K562 (cell line): ENCODE data around the gene SPRYD7. TPM values are rescaled to one million over a fixed set of nuclear protein-coding genes. Genes with fewer than 3 reads are reported as not detected.

Source experiments
- ATAC-seq: fragments of 200-7000 bp; cut with Tn5 transposase; 3 replicates; pipeline ENCODE4 v1.9.1; 2020; ENCODE audit warnings: moderate library complexity
- BruUV-seq: library from RNA; stranded (reverse); fragments of 400-500 nt; replicated peaks from 2 replicates; lab custom pipeline; 2021; lab: Mats Ljungman, UMichigan
- CTCF ChIA-PET: fragments of 300-600 bp; formaldehyde crosslinking; extraction: SDS; loops from one replicate; lab custom pipeline; 2021; ENCODE audit warnings: low intra/inter-chr PET ratio; lab: Yijun Ruan, JAX
- POLR2A ChIA-PET: fragments of 300-600, 350-650 bp; sonication (Branson Sonifier 250); formaldehyde crosslinking; extraction: SDS; loops from one replicate; lab custom pipeline; 2021; ENCODE audit warnings: antibody characterized with exemption, inconsistent platforms; lab: Yijun Ruan, JAX
- DNase-seq, 4 experiments: peaks; one replicate each; pipeline versions ENCODE4 v3.0.0 to v3.0.0-alpha.2; 2011 to 2018; ENCODE audit warnings: low spot score in 3 of 4, mixed read lengths in 3 of 4; ENCODE audit errors: extremely low read depth in 1 of 4
- FAIRE-seq: peaks from 2 replicates; lab custom pipeline; 2011; peaks lifted over from hg19 to GRCh38; lab: Jason Lieb, UNC
- H2AFZ ChIP-seq: 2 replicates; pipeline ENCODE4 v1.6.0; 2011; ENCODE audit warnings: low read depth, low read length, control low read depth, inconsistent platforms
- H3K27ac ChIP-seq: fragments of 200-600 bp; 3 replicates; pipeline ENCODE4 v1.8.0; 2011; ENCODE audit warnings: low read depth, mild to moderate bottlenecking, control low read depth, inconsistent platforms, low read length, moderate library complexity, mixed read lengths; ENCODE audit errors: extremely low read depth
- H3K27me3 ChIP-seq, 2 experiments: fragments of 300-600 bp in 1 of 2; 2 replicates in 1 of 2; 3 replicates in 1 of 2; pipeline versions ENCODE4 v1.6.0 to v1.8.0; 2011; ENCODE audit warnings: inconsistent platforms in 2 of 2, low read length in 2 of 2, mild to moderate bottlenecking in 1 of 2, mixed read lengths in 1 of 2, moderate library complexity in 1 of 2; ENCODE audit not compliant: control insufficient read depth in 2 of 2, insufficient read depth in 2 of 2
- H3K36me3 ChIP-seq: fragments of 300-600 bp; 3 replicates; pipeline ENCODE4 v1.8.0; 2011; ENCODE audit warnings: mild to moderate bottlenecking, low read length, inconsistent platforms; ENCODE audit not compliant: control insufficient read depth, insufficient read depth
- H3K4me1 ChIP-seq, 2 experiments: fragments of 200-600 bp in 1 of 2; replicated peaks in 1 of 2; 2 replicates in 1 of 2; 3 replicates in 1 of 2; pipeline versions ENCODE4 v1.5.1 to v1.8.0; 2011; ENCODE audit warnings: inconsistent platforms in 2 of 2, low read length in 2 of 2, mild to moderate bottlenecking in 1 of 2, mixed read lengths in 1 of 2, moderate library complexity in 1 of 2; ENCODE audit not compliant: control insufficient read depth in 2 of 2, insufficient read depth in 2 of 2
- H3K4me2 ChIP-seq: 2 replicates; pipeline ENCODE4 v1.6.1; 2011; ENCODE audit warnings: low read length, control low read depth, inconsistent platforms, mixed read lengths; ENCODE audit not compliant: insufficient read depth
- H3K4me3 ChIP-seq: fragments of 200-600 bp; sonication (generic), shearing (Covaris generic); 2 replicates; pipeline ENCODE4 v1.5.1; 2016; ENCODE audit warnings: control low read depth, inconsistent platforms
- H3K79me2 ChIP-seq: fragments of 200-600 bp; 3 replicates; pipeline ENCODE4 v1.8.0; 2011; ENCODE audit warnings: low read length, inconsistent platforms; ENCODE audit not compliant: control insufficient read depth, insufficient read depth
- H3K9ac ChIP-seq, 2 experiments: 2 replicates each; pipeline versions ENCODE4 v1.6.0 to v1.6.1; 2011; ENCODE audit warnings: low read depth in 2 of 2, low read length in 2 of 2, control low read depth in 1 of 2, inconsistent platforms in 1 of 2, mild to moderate bottlenecking in 1 of 2, mixed read lengths in 1 of 2; ENCODE audit not compliant: insufficient read depth in 1 of 2
- H3K9me1 ChIP-seq: one replicate; pipeline ENCODE4 v1.6.0; 2011; ENCODE audit warnings: inconsistent platforms, mild to moderate bottlenecking, low read length, moderate library complexity; ENCODE audit not compliant: control insufficient read depth, insufficient read depth
- H3K9me3 ChIP-seq: replicated peaks from 2 replicates; pipeline ENCODE4 v1.5.1; 2011; ENCODE audit warnings: low read depth, low read length, inconsistent platforms; ENCODE audit not compliant: control insufficient read depth, insufficient read depth
- H4K20me1 ChIP-seq: replicated peaks from 2 replicates; pipeline ENCODE4 v1.6.1; 2011; ENCODE audit warnings: low read length, inconsistent platforms, mixed read lengths; ENCODE audit not compliant: control insufficient read depth, insufficient read depth
- ARID1B ChIP-seq: fragments of 450-650 bp; IDR thresholded peaks from 2 replicates; pipeline ENCODE4 v1.6.1; 2016; ENCODE audit warnings: antibody characterized with exemption, mild to moderate bottlenecking, inconsistent platforms
- HDAC2 ChIP-seq: fragments of 450-650 bp; IDR thresholded peaks from 2 replicates; pipeline ENCODE4 v1.6.1; 2016; ENCODE audit warnings: mild to moderate bottlenecking
- HMGXB4 ChIP-seq: sonication (generic); formaldehyde crosslinking; IDR thresholded peaks from 2 replicates; pipeline ENCODE4 v1.8.1; 2023; ENCODE audit warnings: mild to moderate bottlenecking, missing genetic modification reagents
- MAZ ChIP-seq, 2 experiments: fragments of 450-650 bp in 1 of 2; sonication (generic) in 1 of 2; formaldehyde crosslinking; IDR thresholded peaks in 1 of 2; conservative IDR thresholded peaks in 1 of 2; 2 replicates each; pipeline versions ENCODE4 v1.4.0 to v1.5.0; 2020; ENCODE audit warnings: mild to moderate bottlenecking in 1 of 2, missing genetic modification reagents in 1 of 2
- MIER1 ChIP-seq: fragments of 450-650 bp; IDR thresholded peaks from 2 replicates; pipeline ENCODE4 v1.6.1; 2016; ENCODE audit warnings: antibody characterized with exemption, mild to moderate bottlenecking, low read depth
- RFX1 ChIP-seq: fragments of 450-650 bp; IDR thresholded peaks from 2 replicates; pipeline ENCODE4 v1.6.1; 2016; ENCODE audit warnings: mild to moderate bottlenecking, moderate library complexity
- RHOXF2B ChIP-seq: fragments of 250-450 bp; sonication (Bioruptor Pico); conservative IDR thresholded peaks from 2 replicates; pipeline ENCODE4 v1.5.1; 2021
- SIN3B ChIP-seq: fragments of 450-650 bp; IDR thresholded peaks from 2 replicates; pipeline ENCODE4 v1.6.1; 2017; ENCODE audit warnings: low read depth, mild to moderate bottlenecking, moderate library complexity
- SRSF3 ChIP-seq: fragments of 200-400 bp; formaldehyde crosslinking; IDR thresholded peaks from 2 replicates; pipeline ENCODE4 v1.6.1; 2016; ENCODE audit warnings: mild to moderate bottlenecking, low read length, moderate library complexity; ENCODE audit not compliant: insufficient read depth
- ZNF511 ChIP-seq: sonication (generic); formaldehyde crosslinking; IDR thresholded peaks from 2 replicates; pipeline ENCODE4 v1.8.0; 2022; ENCODE audit warnings: mild to moderate bottlenecking, missing genetic modification reagents
- ZNF639 ChIP-seq, 2 experiments: fragments of 200-800 bp in 1 of 2; sonication (Bioruptor generic) in 1 of 2; sonication (generic) in 1 of 2; formaldehyde crosslinking in 1 of 2; IDR thresholded peaks in 1 of 2; conservative IDR thresholded peaks in 1 of 2; 2 replicates each; pipeline versions ENCODE4 v1.5.0 to v1.6.1; 2016 to 2020; ENCODE audit warnings: missing compliant biosample characterization in 1 of 2, missing genetic modification characterization in 1 of 2, missing genetic modification reagents in 1 of 2
- WGBS: fragments of 100-300 bp; shearing (Covaris generic); methylation state at CpG from one replicate; pipeline ENCODE4 v1.1.6; 2016; ENCODE audit warnings: low coverage, mixed read lengths; ENCODE audit not compliant: insufficient coverage; ENCODE audit errors: missing lambda C conversion rate; 5-methylcytosine and 5-hydroxymethylcytosine counted together
- in situ Hi-C: fragments of 300-500 bp; cut with MboI; formaldehyde crosslinking; loops from 4 replicates; pipeline ENCODE4 v1.15.0; 2018; ENCODE audit warnings: inconsistent platforms, mixed read lengths
- intact Hi-C: fragments of 100-400 bp; cut with micrococcal nuclease; formaldehyde crosslinking; loops from 2 replicates; pipeline ENCODE4 v1.14.2; 2022
- polyA plus RNA-seq, 8 experiments: library from polyadenylated mRNA; depleted of rRNA in 4 of 8; stranded (reverse) in 5 of 8; unstranded in 3 of 8; fragments of >200 nt; fragmentation: Nextera tagmentation in 2 of 8; fragmentation: Illumina TruSeq in 1 of 8; extraction: Ambion mirVana in 2 of 8; extraction: Trizol in 1 of 8; gene quantifications; 2 replicates each; pipeline versions ENCODE4 v1.2.1 to v1.2.3, GENCODE V29; 2011 to 2014; ENCODE audit warnings: inconsistent platforms in 1 of 8, missing spikeins in 1 of 8
- total RNA-seq, 7 experiments: library from RNA; depleted of rRNA in 6 of 7; stranded (reverse); fragments of >200 nt in 6 of 7; fragmentation: Illumina TruSeq in 2 of 7; extraction: Trizol in 2 of 7; gene quantifications; 2 replicates each; pipeline versions ENCODE4 v1.2.1 to v1.2.3, GENCODE V29; 2011 to 2021; ENCODE audit warnings: low replicate concordance in 1 of 7
- TF ChIP-seq, protein P1 (sequence below): sonication (generic); formaldehyde crosslinking; IDR thresholded peaks from 2 replicates; pipeline ENCODE4 v1.8.0; 2023; ENCODE audit warnings: mild to moderate bottlenecking, missing genetic modification reagents

SPRYD7 gene
- total and polyA plus RNA-seq, 9 of the 15 experiments (the other 6 are each of a cell fraction or from before 2014, with no cell fraction given) = 4.3 to 11.0 (median 7.9) TPM

GRCh38 chr13:49935171-49936074, 717 bp downstream of the SPRYD7 start:
- Histone ChIP-seq H3K4me2 (peak overlapping the region; percentile 88), H3K27me3 (no peaks in the 10 kb centered on the region), H3K79me2 (peaks cover 23% of the 10 kb centered on the region), H3K9me3 (no peaks in the 10 kb centered on the region), H3K36me3 (no peaks in the 10 kb centered on the region), H3K4me3 (peak overlapping the region; percentile 90), H4K20me1 (no peaks in the 10 kb centered on the region), H3K4me1 (peaks cover 2 to 9% of the 10 kb centered on the region in 2 experiments; a peak in 3 of 5 replicates), H3K9ac (peak overlapping the region; percentile 71 to 93), H3K9me1 (no peaks in the 10 kb centered on the region), H2AFZ (peak overlapping the region; percentile 70), H3K27ac (peak overlapping the region; percentile 78)
- ATAC-seq = peak; percentile 72
- peak; percentile 75 for FAIRE-seq
- POLR2A ChIA-PET = interaction anchor here (0.6 to 1.0 kb wide), 3 partner anchors 62 to 259 kb away, joined by 3 to 4 read pairs (median 3); no protein-coding TSS in a partner anchor
- DNase-seq = peak; percentile 30 to 76 (median 41)
- in situ Hi-C loops = no loop called here
- CTCF ChIA-PET = no interaction called here
- TSS peak; percentile 41 for BruUV-seq
- under 1% methylated on average over 21 of the region's 32 CpGs for WGBS
- intact Hi-C loops = no loop called here
- TF ChIP-seq RHOXF2B (no peak), MAZ (CRISPR knock-in tag; conservative IDR thresholded peaks at IDR 0.05 in 1 of 2, IDR thresholded peaks at IDR 0.05 in 1 of 2) (no peak), ZNF639 (CRISPR knock-in tag; conservative IDR thresholded peaks at IDR 0.05 in 1 of 2, IDR thresholded peaks at IDR 0.05 in 1 of 2) (no peak), SRSF3 (no peak), MIER1 (no peak), RFX1 (no peak), HMGXB4 (CRISPR knock-in tag) (no peak), HDAC2 (peak; percentile 52; the same call in 1 of the 2 replicates), ARID1B (no peak), ZNF511 (0 out of 2 replicates have a peak, but pooled peaks have one; percentile 14), SIN3B (no peak)
- TF ChIP-seq, protein P1, sequence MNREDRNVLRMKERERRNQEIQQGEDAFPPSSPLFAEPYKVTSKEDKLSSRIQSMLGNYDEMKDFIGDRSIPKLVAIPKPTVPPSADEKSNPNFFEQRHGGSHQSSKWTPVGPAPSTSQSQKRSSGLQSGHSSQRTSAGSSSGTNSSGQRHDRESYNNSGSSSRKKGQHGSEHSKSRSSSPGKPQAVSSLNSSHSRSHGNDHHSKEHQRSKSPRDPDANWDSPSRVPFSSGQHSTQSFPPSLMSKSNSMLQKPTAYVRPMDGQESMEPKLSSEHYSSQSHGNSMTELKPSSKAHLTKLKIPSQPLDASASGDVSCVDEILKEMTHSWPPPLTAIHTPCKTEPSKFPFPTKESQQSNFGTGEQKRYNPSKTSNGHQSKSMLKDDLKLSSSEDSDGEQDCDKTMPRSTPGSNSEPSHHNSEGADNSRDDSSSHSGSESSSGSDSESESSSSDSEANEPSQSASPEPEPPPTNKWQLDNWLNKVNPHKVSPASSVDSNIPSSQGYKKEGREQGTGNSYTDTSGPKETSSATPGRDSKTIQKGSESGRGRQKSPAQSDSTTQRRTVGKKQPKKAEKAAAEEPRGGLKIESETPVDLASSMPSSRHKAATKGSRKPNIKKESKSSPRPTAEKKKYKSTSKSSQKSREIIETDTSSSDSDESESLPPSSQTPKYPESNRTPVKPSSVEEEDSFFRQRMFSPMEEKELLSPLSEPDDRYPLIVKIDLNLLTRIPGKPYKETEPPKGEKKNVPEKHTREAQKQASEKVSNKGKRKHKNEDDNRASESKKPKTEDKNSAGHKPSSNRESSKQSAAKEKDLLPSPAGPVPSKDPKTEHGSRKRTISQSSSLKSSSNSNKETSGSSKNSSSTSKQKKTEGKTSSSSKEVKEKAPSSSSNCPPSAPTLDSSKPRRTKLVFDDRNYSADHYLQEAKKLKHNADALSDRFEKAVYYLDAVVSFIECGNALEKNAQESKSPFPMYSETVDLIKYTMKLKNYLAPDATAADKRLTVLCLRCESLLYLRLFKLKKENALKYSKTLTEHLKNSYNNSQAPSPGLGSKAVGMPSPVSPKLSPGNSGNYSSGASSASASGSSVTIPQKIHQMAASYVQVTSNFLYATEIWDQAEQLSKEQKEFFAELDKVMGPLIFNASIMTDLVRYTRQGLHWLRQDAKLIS (CRISPR knock-in tag) = no peak
